Lower leg skin (tissue), 4 donors: Measurements from ENCODE around the gene DPP6. TPM values are rescaled to one million over a fixed set of nuclear protein-coding genes. Genes with fewer than 3 reads are reported as not detected.

Experiments
- DNase-seq, 2 donors: peaks; one replicate each; pipeline ENCODE4 v3.0.0-alpha.2; 2019; ENCODE audit warnings: low spot score in 2 of 2
- H3K4me3 ChIP-seq: fragments of 200-600 bp; sonication (generic); 2 replicates; pipeline ENCODE4 v1.5.1; 2017; ENCODE audit warnings: mild to moderate bottlenecking, low read depth; ENCODE audit not compliant: poor library complexity, severe bottlenecking
- POLR2A ChIP-seq, 2 donors: fragments of 450-650 bp; IDR thresholded peaks; one replicate each; pipeline ENCODE4 v1.6.1; 2016 to 2017; ENCODE audit warnings: antibody characterized with exemption in 2 of 2, mild to moderate bottlenecking in 1 of 2, moderate library complexity in 1 of 2
- WGBS, 2 donors: methylation state at CpG; one replicate each; pipeline ENCODE4 v1.1.5; 2018; 5-methylcytosine and 5-hydroxymethylcytosine counted together
- intact Hi-C: fragments of 100-400 bp; cut with DNase I; formaldehyde crosslinking; loops from one replicate; pipeline ENCODE4 v1.15.0; 2023; ENCODE audit warnings: low total_unique reads
- total RNA-seq, 4 donors: library from RNA; depleted of rRNA; stranded (reverse); fragments of >200 nt; gene quantifications; one replicate each; pipeline ENCODE4 v1.1.0, GENCODE V29; 2016
- TF ChIP-seq, protein P1 (sequence below), 3 donors: fragments of 450-650 bp; IDR thresholded peaks; one replicate each; pipeline ENCODE4 v1.5.1; 2016; ENCODE audit warnings: antibody characterized with exemption in 3 of 3, mild to moderate bottlenecking in 3 of 3, moderate library complexity in 2 of 3

Gene DPP6
- total RNA-seq, 4 donors from 2014 or later, result 1.0 to 4.5 (median 2.9) TPM

DNA sequence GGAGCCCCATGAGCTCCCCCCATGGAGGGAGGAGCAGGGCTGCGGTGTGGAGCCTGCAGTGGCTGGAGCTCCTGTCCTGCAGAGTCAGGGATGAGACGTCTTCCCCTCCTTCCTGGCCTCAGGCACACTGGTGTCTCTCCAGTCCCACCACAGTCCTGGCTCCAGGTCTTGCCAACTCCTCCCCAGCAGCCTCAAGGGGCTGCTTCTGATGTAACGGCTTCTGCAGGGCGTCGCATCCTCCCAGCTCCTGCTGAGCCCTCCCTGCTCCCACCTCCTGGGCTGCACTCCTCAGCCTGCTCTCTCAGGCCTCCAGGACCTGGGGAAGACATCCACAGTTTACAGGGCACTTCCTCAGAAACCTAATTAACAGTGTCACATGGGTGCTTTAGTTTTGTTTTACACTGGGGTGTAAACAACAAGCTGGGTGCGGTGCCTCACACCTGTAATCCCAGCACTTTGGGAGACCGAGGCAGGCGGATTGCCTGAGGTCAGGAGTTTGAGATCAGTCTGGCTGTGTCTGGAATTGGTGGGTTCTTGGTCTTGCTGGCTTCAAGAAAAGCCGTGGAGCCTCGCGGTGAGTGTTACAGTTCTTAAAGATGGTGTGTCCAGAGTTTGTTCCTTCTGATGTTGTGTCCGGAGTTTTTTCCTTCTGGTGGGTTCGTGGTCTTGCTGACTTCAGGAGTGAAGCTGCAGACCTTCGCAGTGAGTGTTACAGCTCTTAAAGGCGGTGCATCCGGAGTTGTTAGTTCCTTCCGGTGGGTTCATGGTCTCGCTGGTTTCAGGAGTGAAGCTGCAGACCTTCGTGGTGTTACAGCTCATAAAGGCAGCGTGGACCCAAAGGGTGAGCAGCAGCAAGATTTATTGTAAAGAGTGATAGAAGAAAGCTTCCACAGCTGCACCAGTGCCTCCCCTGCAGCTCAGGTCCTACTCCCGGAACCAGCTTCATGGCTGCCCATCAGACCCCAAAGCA, 855.7 kb downstream of the DPP6 start:
- 66 to 70% methylated on average over 21 of the region's 21 CpGs for WGBS, 2 donors
- TF ChIP-seq POLR2A (IDR thresholded peaks at IDR 0.05), result no peak
- TF ChIP-seq, protein P1, sequence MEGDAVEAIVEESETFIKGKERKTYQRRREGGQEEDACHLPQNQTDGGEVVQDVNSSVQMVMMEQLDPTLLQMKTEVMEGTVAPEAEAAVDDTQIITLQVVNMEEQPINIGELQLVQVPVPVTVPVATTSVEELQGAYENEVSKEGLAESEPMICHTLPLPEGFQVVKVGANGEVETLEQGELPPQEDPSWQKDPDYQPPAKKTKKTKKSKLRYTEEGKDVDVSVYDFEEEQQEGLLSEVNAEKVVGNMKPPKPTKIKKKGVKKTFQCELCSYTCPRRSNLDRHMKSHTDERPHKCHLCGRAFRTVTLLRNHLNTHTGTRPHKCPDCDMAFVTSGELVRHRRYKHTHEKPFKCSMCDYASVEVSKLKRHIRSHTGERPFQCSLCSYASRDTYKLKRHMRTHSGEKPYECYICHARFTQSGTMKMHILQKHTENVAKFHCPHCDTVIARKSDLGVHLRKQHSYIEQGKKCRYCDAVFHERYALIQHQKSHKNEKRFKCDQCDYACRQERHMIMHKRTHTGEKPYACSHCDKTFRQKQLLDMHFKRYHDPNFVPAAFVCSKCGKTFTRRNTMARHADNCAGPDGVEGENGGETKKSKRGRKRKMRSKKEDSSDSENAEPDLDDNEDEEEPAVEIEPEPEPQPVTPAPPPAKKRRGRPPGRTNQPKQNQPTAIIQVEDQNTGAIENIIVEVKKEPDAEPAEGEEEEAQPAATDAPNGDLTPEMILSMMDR (IDR thresholded peaks at IDR 0.05), result no peak
- no peak for DNase-seq
- H3K4me3 ChIP-seq, result no peak overlapping the region
- intact Hi-C loops, result no loop called here

DNA sequence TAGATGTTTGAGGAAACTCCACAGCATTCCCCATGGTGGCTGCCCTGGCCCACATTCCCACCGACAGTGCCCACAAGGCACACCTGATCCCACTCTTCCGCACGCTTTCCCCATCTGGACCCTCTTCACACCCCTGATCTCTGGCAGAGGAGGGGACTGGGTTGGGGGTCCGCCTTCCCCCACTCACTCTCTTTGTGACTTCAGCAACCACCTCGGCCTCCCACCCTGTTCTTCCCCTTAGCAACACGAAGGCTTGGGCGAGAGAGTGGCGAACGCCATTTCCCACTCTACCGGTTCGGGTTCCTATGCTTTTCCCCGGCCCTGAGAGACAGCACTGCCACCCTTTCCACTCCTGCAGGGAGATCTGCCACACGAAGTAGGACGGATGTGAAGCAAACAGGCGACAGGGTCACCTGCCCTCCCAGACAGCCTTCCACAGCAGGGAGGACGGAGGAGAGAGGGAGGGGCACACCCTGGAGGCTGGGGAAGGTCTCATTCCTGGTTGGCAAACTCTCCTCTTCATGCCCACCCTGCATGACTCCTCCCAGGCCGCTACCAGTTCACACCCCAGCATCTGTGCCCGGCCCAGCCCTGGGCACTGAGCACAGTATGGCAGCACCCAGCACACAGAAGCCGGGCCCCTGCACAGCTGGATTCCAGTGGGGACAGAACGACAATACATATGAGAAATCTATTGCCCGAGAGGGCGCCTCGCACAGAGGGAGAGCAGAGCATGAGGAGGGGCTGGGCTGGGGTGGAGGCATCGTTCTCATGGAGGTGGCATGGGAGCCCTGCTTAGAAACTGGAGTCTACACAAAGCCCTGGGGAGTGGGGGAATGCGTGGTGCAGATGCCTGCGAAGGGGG, 857.3 kb downstream of the DPP6 start:
- 82 to 86% methylated on average over 26 of the region's 26 CpGs for WGBS, 2 donors
- no peak for DNase-seq
- intact Hi-C loops, result no loop called here
- TF ChIP-seq POLR2A (IDR thresholded peaks at IDR 0.05), result no peak
- TF ChIP-seq, protein P1 (IDR thresholded peaks at IDR 0.05), result no peak
- H3K4me3 ChIP-seq, result no peak overlapping the region

DNA sequence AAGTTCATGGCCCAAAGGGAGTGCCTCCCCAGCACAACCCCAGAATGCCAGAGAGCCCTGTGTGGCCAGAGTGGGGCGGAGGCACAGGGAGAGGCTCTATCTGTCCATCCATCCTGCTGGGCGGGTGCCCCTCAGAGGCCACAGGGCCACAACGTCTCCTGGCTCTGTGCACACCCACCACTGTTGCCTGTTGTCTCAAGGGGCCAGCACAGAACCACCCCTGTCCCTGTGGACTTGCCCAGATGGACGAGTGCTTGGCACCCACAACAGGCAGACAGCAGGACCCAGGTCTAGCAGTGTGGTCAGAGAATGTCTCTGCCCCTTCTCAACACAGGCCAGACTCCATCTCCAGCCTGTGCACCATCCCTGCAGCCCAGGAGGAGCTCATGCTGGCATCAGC, 857.9 kb downstream of the DPP6 start:
- H3K4me3 ChIP-seq, result no peak overlapping the region
- TF ChIP-seq, protein P1 (IDR thresholded peaks at IDR 0.05), result no peak
- TF ChIP-seq POLR2A (IDR thresholded peaks at IDR 0.05), result no peak
- DNase-seq, result peak in 1 of 2 donors; percentile 74
- intact Hi-C loops, result no loop called here
- 74 to 81% methylated on average over 4 of the region's 4 CpGs for whole genome bisulfite sequencing, 2 donors

DNA sequence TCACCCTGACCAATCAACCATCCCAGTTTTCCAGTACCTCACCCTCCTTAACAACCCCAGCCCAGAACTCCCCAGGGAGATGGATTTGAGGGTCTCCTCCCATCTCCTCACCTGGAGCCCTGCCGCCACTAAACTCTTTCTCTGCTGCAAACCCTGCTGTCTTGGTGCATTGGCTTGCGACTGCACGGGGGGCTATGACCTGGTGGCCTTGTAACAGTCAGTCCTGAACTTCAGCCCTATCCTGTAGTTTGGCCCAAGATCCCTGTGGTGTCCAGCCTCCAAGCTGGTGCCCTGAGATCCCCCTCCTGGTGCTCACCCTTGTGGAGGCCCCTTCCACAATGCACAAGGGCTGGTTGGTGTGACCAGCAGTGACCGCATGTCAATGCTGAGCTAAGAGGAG, 858.8 kb downstream of the DPP6 start:
- no peak for TF ChIP-seq POLR2A (IDR thresholded peaks at IDR 0.05)
- TF ChIP-seq, protein P1 (IDR thresholded peaks at IDR 0.05), result no peak
- 96 to 100% methylated on average over 4 of the region's 4 CpGs for WGBS, 2 donors
- no peak overlapping the region for H3K4me3 ChIP-seq
- peak in 1 of 2 donors; percentile 63 for DNase-seq
- intact Hi-C loops, result no loop called here

DNA sequence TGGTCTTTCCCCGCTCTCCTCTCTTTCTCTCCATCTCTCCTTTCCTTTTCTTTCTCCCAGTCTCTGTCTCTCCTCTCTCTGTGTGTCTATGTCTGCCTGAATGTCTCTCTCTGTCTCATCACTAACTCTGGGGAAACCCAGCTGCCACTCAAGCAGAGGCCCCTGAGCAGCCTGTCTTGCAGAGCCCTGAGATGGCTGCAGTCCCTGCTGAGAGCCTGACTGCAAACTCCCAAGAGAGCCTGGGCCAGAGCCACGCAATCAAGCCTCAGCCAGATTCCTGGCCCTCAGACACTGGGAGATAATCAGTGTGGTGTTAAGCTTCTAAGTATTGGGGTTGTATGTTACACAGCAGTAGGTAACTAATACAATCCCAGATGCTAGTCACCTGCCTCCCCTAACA, 859.2 kb downstream of the DPP6 start:
- H3K4me3 ChIP-seq, result no peak overlapping the region
- intact Hi-C loops, result no loop called here
- DNase-seq, result peak in 1 of 2 donors; percentile 39
- 95 to 100% methylated on average over 2 of the region's 2 CpGs for WGBS, 2 donors
- TF ChIP-seq, protein P1 (IDR thresholded peaks at IDR 0.05), result no peak
- TF ChIP-seq POLR2A (IDR thresholded peaks at IDR 0.05), result no peak
